22Rv1 (cell line): ENCODE results near the gene TMEM43.

ENCODE experiments used
- CTCF ChIP-seq: fragments of 450-650 bp; IDR thresholded peaks from 2 replicates; pipeline ENCODE4 v1.5.1; 2017; ENCODE audit warnings: mild to moderate bottlenecking
- ZFX ChIP-seq: fragments of 450-650 bp; IDR thresholded peaks from 2 replicates; pipeline ENCODE4 v1.6.1; 2017; ENCODE audit warnings: antibody characterized with exemption, borderline replicate concordance

GRCh38 chr3:14119651-14120050 lies 5.2 kb upstream of the TMEM43 start:
- TF ChIP-seq CTCF = no peak
- TF ChIP-seq ZFX = no peak
